PC-3 (cell line): ENCODE measurements around the gene DPCD. TPM values are rescaled to one million over a fixed set of nuclear protein-coding genes. Genes with fewer than 3 reads are reported as not detected.
"Not testable (repeated sequence)": the region's sequence is repeated elsewhere in the genome, so short reads cannot be mapped to it uniquely, and the experiment has no call there.

Experiments
- ATAC-seq: fragments of 200-7000 bp; cut with Tn5 transposase; 2 replicates; pipeline ENCODE4 v1.9.1; 2020; ENCODE audit warnings: mild to moderate bottlenecking, moderate library complexity
- BruUV-seq: library from RNA; stranded (reverse); fragments of 400-500 nt; replicated peaks from 2 replicates; lab custom pipeline; 2021; lab: Mats Ljungman, UMichigan
- CTCF ChIA-PET: fragments of 300-600 bp; sonication (Branson Sonifier 250); formaldehyde crosslinking; loops from one replicate; lab custom pipeline; 2022; ENCODE audit warnings: antibody characterized with exemption; lab: Charles Lee
- POLR2A ChIA-PET: fragments of 300-600 bp; sonication (Branson Sonifier 250); formaldehyde crosslinking; loops from one replicate; lab custom pipeline; 2022; ENCODE audit warnings: antibody characterized with exemption; ENCODE audit not compliant: unreplicated experiment; lab: Charles Lee
- DNase-seq: peaks from one replicate; pipeline ENCODE4 v3.0.0-alpha.2; 2015
- H2AFZ ChIP-seq: fragments of 300-600 bp; sonication (generic); 2 replicates; pipeline ENCODE4 v1.6.0; 2016; ENCODE audit warnings: antibody characterized with exemption, low read length
- H3F3A ChIP-seq: fragments of 300-600 bp; sonication (generic); one replicate; pipeline ENCODE4 v1.6.0; 2017; ENCODE audit warnings: antibody characterized with exemption, low read length, control low read depth, mild to moderate bottlenecking; ENCODE audit not compliant: unreplicated experiment
- H3K27ac ChIP-seq: fragments of 300-600 bp; sonication (generic); 2 replicates; pipeline ENCODE4 v1.5.1; 2016; ENCODE audit warnings: mild to moderate bottlenecking, low read length
- H3K27me3 ChIP-seq: fragments of 300-600 bp; sonication (generic); 2 replicates; pipeline ENCODE4 v1.6.1; 2016; ENCODE audit warnings: low read length, mixed read lengths
- H3K36me3 ChIP-seq: fragments of 300-600 bp; sonication (generic); 2 replicates; pipeline ENCODE4 v1.6.1; 2016; ENCODE audit warnings: low read depth, mixed run types, low read length, mixed read lengths
- H3K4me1 ChIP-seq: fragments of 300-600 bp; sonication (generic); 2 replicates; pipeline ENCODE4 v1.5.1; 2016; ENCODE audit warnings: low read length; ENCODE audit not compliant: insufficient read depth
- H3K4me2 ChIP-seq: fragments of 300-600 bp; sonication (generic); 2 replicates; pipeline ENCODE4 v1.6.0; 2016; ENCODE audit warnings: low read length
- H3K4me3 ChIP-seq: fragments of 300-600 bp; sonication (generic); 2 replicates; pipeline ENCODE4 v1.5.1; 2016; ENCODE audit warnings: mild to moderate bottlenecking, low read length, mixed read lengths
- H3K79me2 ChIP-seq: fragments of 300-600 bp; sonication (generic); 2 replicates; pipeline ENCODE4 v1.6.1; 2017; ENCODE audit warnings: low read length, mixed read lengths
- H3K9ac ChIP-seq: fragments of 300-600 bp; sonication (generic); 2 replicates; pipeline ENCODE4 v1.6.0; 2016; ENCODE audit warnings: mild to moderate bottlenecking, low read length
- H3K9me2 ChIP-seq: fragments of 300-600 bp; sonication (generic); replicated peaks from 2 replicates; pipeline ENCODE4 v1.6.1; 2016; ENCODE audit warnings: mixed run types, low read length, mixed read lengths
- H3K9me3 ChIP-seq: fragments of 300-600 bp; sonication (generic); 2 replicates; pipeline ENCODE4 v1.6.1; 2016; ENCODE audit warnings: low read length, mixed read lengths
- H4K20me1 ChIP-seq: fragments of 300-600 bp; sonication (generic); 2 replicates; pipeline ENCODE4 v1.6.1; 2016; ENCODE audit warnings: low read length, mixed read lengths
- CTCF ChIP-seq: fragments of 300-600 bp; sonication (generic); conservative IDR thresholded peaks from 2 replicates; pipeline ENCODE4 v1.5.1; 2017; ENCODE audit warnings: antibody characterized with exemption, low read depth, mild to moderate bottlenecking, low read length
- EZH2 ChIP-seq: fragments of 300-600 bp; sonication (generic); IDR thresholded peaks from one replicate; pipeline ENCODE4 v1.6.1; 2017; ENCODE audit warnings: antibody characterized with exemption, mild to moderate bottlenecking, low read length; ENCODE audit not compliant: unreplicated experiment
- EZH2phosphoT487 ChIP-seq: fragments of 300-600 bp; sonication (generic); IDR thresholded peaks from 2 replicates; pipeline ENCODE4 v1.6.1; 2018; ENCODE audit warnings: mild to moderate bottlenecking, antibody characterized with exemption, low read length, borderline replicate concordance
- intact Hi-C: fragments of 100-400 bp; cut with micrococcal nuclease; formaldehyde crosslinking; loops from 2 replicates; pipeline ENCODE4 v1.9.0; 2023
- total RNA-seq: library from RNA; depleted of rRNA; stranded (reverse); fragments of >200 nt; gene quantifications from 2 replicates; pipeline ENCODE4 v1.2.3, GENCODE V29; 2014

DPCD gene
- total RNA-seq, 1 experiment from 2014 or later, result 37.1 TPM

- intact Hi-C loops, result no loop called here
- Histone ChIP-seq H3K79me2 (no peaks in the 10 kb centered on the region), H4K20me1 (no peaks in the 10 kb centered on the region), H3K9me3 (no peaks in the 10 kb centered on the region), H3K9ac (no peak overlapping the region), H3K36me3 (no peaks in the 10 kb centered on the region), H3F3A (no peaks in the 10 kb centered on the region), H3K27ac (no peak overlapping the region), H3K27me3 (no peaks in the 10 kb centered on the region), H3K4me3 (no peak overlapping the region), H3K9me2 (no peaks in the 10 kb centered on the region), H2AFZ (no peak overlapping the region), H3K4me1 (no peaks in the 10 kb centered on the region), H3K4me2 (no peak overlapping the region)
- no peak for TF ChIP-seq EZH2phosphoT487
- ChIA-PET POLR2A (interaction anchor here (0.6 kb wide), 1 partner anchor 53 kb away, joined by 8 read pairs; no protein-coding TSS in a partner anchor), CTCF (no interaction called here)
- no peak for ATAC-seq
- BruUV-seq, result no TSS peak
- no peak for DNase-seq
Observed at GRCh38 chr10:101629837-101630632, 41.9 kb downstream of the DPCD start.

- ATAC-seq (no peak), DNase-seq (no peak)
- Histone ChIP-seq H2AFZ (no peak overlapping the region), H3K4me1 (peaks cover 3% of the 10 kb centered on the region; the same call in 1 of the 2 replicates), H3K9me3 (no peaks in the 10 kb centered on the region), H3K9ac (no peak overlapping the region), H3K4me3 (no peak overlapping the region), H3K4me2 (no peak overlapping the region), H3F3A (no peaks in the 10 kb centered on the region), H3K36me3 (no peaks in the 10 kb centered on the region), H4K20me1 (no peaks in the 10 kb centered on the region), H3K9me2 (no peaks in the 10 kb centered on the region), H3K27ac (no peak overlapping the region), H3K27me3 (no peaks in the 10 kb centered on the region), H3K79me2 (no peaks in the 10 kb centered on the region)
- BruUV-seq, result no TSS peak
- ChIA-PET CTCF (no interaction called here), POLR2A (no interaction called here)
- TF ChIP-seq EZH2phosphoT487 (no peak), CTCF (no peak), EZH2 (no peak)
- intact Hi-C loops, result no loop called here
Observed at GRCh38 chr10:101630633-101630920, 42.5 kb downstream of the DPCD start.

- Histone ChIP-seq H3K4me1 (peaks cover 5% of the 10 kb centered on the region; the same call in 1 of the 2 replicates), H3K9me3 (no peaks in the 10 kb centered on the region), H3K4me2 (no peak overlapping the region), H3K27me3 (no peaks in the 10 kb centered on the region), H3K36me3 (no peaks in the 10 kb centered on the region), H3K27ac (no peak overlapping the region), H3F3A (no peaks in the 10 kb centered on the region), H2AFZ (no peak overlapping the region), H3K4me3 (no peak overlapping the region), H4K20me1 (no peaks in the 10 kb centered on the region), H3K9me2 (no peaks in the 10 kb centered on the region), H3K9ac (no peak overlapping the region), H3K79me2 (no peaks in the 10 kb centered on the region)
- no peak for TF ChIP-seq EZH2phosphoT487
- TF ChIP-seq EZH2, result no peak
- TF ChIP-seq CTCF, result no peak
- BruUV-seq, result no TSS peak
- DNase-seq (no peak), ATAC-seq (no peak)
- ChIA-PET CTCF (no interaction called here), POLR2A (no interaction called here)
- intact Hi-C loops, result no loop called here
Observed at GRCh38 chr10:101631821-101632475, 43.8 kb downstream of the DPCD start.

GRCh38 chr10:101633510-101633909 lies 45.4 kb downstream of the DPCD start:
- POLR2A ChIA-PET, H4K20me1 ChIP-seq, H3K4me3 ChIP-seq, H3K9ac ChIP-seq, BruUV-seq, H3K27me3 ChIP-seq, H3K9me2 ChIP-seq, H3K27ac ChIP-seq, H2AFZ ChIP-seq, intact Hi-C loops, DNase-seq, H3K4me2 ChIP-seq, ATAC-seq, H3F3A ChIP-seq, H3K79me2 ChIP-seq, H3K36me3 ChIP-seq, H3K9me3 ChIP-seq, CTCF ChIA-PET, H3K4me1 ChIP-seq: not testable (repeated sequence)
